ENCODE results near the gene CCT6B. TPM values are rescaled to one million over a fixed set of nuclear protein-coding genes. Genes with fewer than 3 reads are reported as not detected.

The CCT6B gene
- total and polyA plus RNA-seq, 9 of the 15 experiments (the other 6 are each of a cell fraction or from before 2014, with no cell fraction given) = 0.25 to 0.91 (median 0.58) TPM

- peak; percentile 48; the same call in 1 of the 2 replicates for TF ChIP-seq ZKSCAN1 (IDR thresholded peaks at IDR 0.05; ENCODE audit: low read depth, low read length)
- 0 out of 2 replicates have a peak, but pooled peaks have one; percentile 14 for TF ChIP-seq CC2D1A (IDR thresholded peaks at IDR 0.05)
- no peak for TF ChIP-seq FOXM1 (IDR thresholded peaks at IDR 0.05; ENCODE audit: low read depth)
- no peak for TF ChIP-seq FOXM1 (CRISPR knock-in tag; IDR thresholded peaks at IDR 0.05; ENCODE audit: low read depth)
- TF ChIP-seq DEAF1 (CRISPR knock-in tag; IDR thresholded peaks at IDR 0.05) = peak; percentile 45; the same call in 1 of the 2 replicates
- no peak for TF ChIP-seq ZNF436 (CRISPR knock-in tag; IDR thresholded peaks at IDR 0.05)
- no peak for TF ChIP-seq PRMT5 (CRISPR knock-in tag; IDR thresholded peaks at IDR 0.05)
- TF ChIP-seq ZBTB7A (IDR thresholded peaks at IDR 0.05; ENCODE audit: borderline replicate concordance, control insufficient read depth, low read depth, low read length) = no peak
- no peak for TF ChIP-seq ZNF165 (CRISPR knock-in tag; IDR thresholded peaks at IDR 0.05; ENCODE audit: borderline replicate concordance)
- peak; percentile 72 for TF ChIP-seq SMC3 (conservative IDR thresholded peaks at IDR 0.05; ENCODE audit: insufficient read depth, low read depth, low read length)
These were observed 68.6 kb downstream of the CCT6B start (continued) for GRCh38 chr17:34892461-34893249.
